SK-N-SH (cell line): ENCODE data around the gene STAT5B. TPM values are rescaled to one million over a fixed set of nuclear protein-coding genes. Genes with fewer than 3 reads are reported as not detected.

Experiments used
- CTCF ChIA-PET: fragments of 300-600, 350-600 bp; formaldehyde crosslinking; extraction: SDS; loops from one replicate; lab custom pipeline; 2021; lab: Yijun Ruan, JAX
- POLR2A ChIA-PET: fragments of 350-600 bp; sonication (Branson Sonifier 250); formaldehyde crosslinking; extraction: SDS; loops from one replicate; lab custom pipeline; 2020; ENCODE audit warnings: antibody characterized with exemption, inconsistent platforms; lab: Yijun Ruan, JAX
- DNase-seq: peaks from one replicate; pipeline ENCODE4 v3.0.0; 2012
- H2AFZ ChIP-seq: fragments of 200-600 bp; sonication (generic); 2 replicates; pipeline ENCODE4 v1.8.1; 2016; ENCODE audit warnings: antibody characterized with exemption, mild to moderate bottlenecking, low read depth
- H3F3A ChIP-seq: fragments of 200-600 bp; sonication (generic); replicated peaks from 2 replicates; pipeline ENCODE3; 2016; ENCODE audit warnings: antibody characterized with exemption, mild to moderate bottlenecking; ENCODE audit not compliant: insufficient read depth
- H3K27ac ChIP-seq, 2 experiments: fragments of 200-500 bp in 1 of 2; fragments of 200-600 bp in 1 of 2; sonication (Bioruptor generic) in 1 of 2; sonication (generic), shearing (Covaris generic) in 1 of 2; 2 replicates each; pipeline versions ENCODE4 v1.5.1 to v1.6.1; 2014 to 2016; ENCODE audit warnings: low read depth in 2 of 2, inconsistent platforms in 1 of 2, low read length in 1 of 2, mild to moderate bottlenecking in 1 of 2, mixed read lengths in 1 of 2
- H3K27me3 ChIP-seq: fragments of 200-600 bp; sonication (generic), shearing (Covaris generic); 2 replicates; pipeline ENCODE4 v1.6.1; 2016; ENCODE audit warnings: mixed run types; ENCODE audit not compliant: insufficient read depth
- H3K36me3 ChIP-seq, 2 experiments: fragments of 200-500 bp in 1 of 2; fragments of 200-600 bp in 1 of 2; sonication (Bioruptor generic) in 1 of 2; sonication (generic) in 1 of 2; replicated peaks in 1 of 2; 2 replicates each; pipeline versions ENCODE3 to v1.5.1; 2014 to 2016; ENCODE audit warnings: low read length in 1 of 2, mild to moderate bottlenecking in 1 of 2; ENCODE audit not compliant: insufficient read depth in 2 of 2, control insufficient read depth in 1 of 2
- H3K4me1 ChIP-seq, 2 experiments: fragments of 200-500 bp in 1 of 2; fragments of 200-600 bp in 1 of 2; sonication (Bioruptor generic) in 1 of 2; sonication (generic), shearing (Covaris generic) in 1 of 2; 2 replicates each; pipeline versions ENCODE4 v1.5.1 to v1.6.1; 2014 to 2016; ENCODE audit warnings: low read depth in 1 of 2, low read length in 1 of 2, mixed run types in 1 of 2; ENCODE audit not compliant: insufficient read depth in 2 of 2, control insufficient read depth in 1 of 2
- H3K4me2 ChIP-seq: fragments of 200-600 bp; sonication (generic), shearing (Covaris generic); 2 replicates; pipeline ENCODE4 v1.6.1; 2017; ENCODE audit warnings: mixed run types
- H3K4me3 ChIP-seq, 2 experiments: fragments of 200-500 bp in 1 of 2; fragments of 200-600 bp in 1 of 2; sonication (Bioruptor generic) in 1 of 2; sonication (generic), shearing (Covaris generic) in 1 of 2; 2 replicates each; pipeline versions ENCODE4 v1.5.1 to v1.8.1; 2014 to 2016; ENCODE audit warnings: low read depth in 2 of 2, inconsistent platforms in 1 of 2, low read length in 1 of 2, mild to moderate bottlenecking in 1 of 2, mixed read lengths in 1 of 2, moderate library complexity in 1 of 2
- H3K79me2 ChIP-seq: fragments of 200-600 bp; sonication (generic); 2 replicates; pipeline ENCODE4 v1.8.1; 2017; ENCODE audit warnings: mild to moderate bottlenecking; ENCODE audit not compliant: insufficient read depth
- H3K9ac ChIP-seq: fragments of 200-600 bp; sonication (generic); 2 replicates; pipeline ENCODE4 v1.6.1; 2017; ENCODE audit warnings: mixed run types
- H3K9me2 ChIP-seq: fragments of 200-600 bp; sonication (generic); 2 replicates; pipeline ENCODE4 v1.6.1; 2017; ENCODE audit warnings: mixed run types
- H3K9me3 ChIP-seq: fragments of 200-600 bp; sonication (generic); 2 replicates; pipeline ENCODE4 v1.6.1; 2017; ENCODE audit warnings: mixed run types, mild to moderate bottlenecking, moderate library complexity
- H4K20me1 ChIP-seq: fragments of 200-600 bp; sonication (generic); 2 replicates; pipeline ENCODE4 v1.6.1; 2017; ENCODE audit warnings: mild to moderate bottlenecking, mixed run types; ENCODE audit not compliant: insufficient read depth
- EP300 ChIP-seq, 2 experiments: IDR thresholded peaks; 2 replicates each; pipeline versions ENCODE4 v1.4.0 to v1.6.1; 2012; ENCODE audit warnings: borderline replicate concordance in 1 of 2, low read depth in 1 of 2, low read length in 1 of 2
- FOSL2 ChIP-seq: IDR thresholded peaks from 2 replicates; pipeline ENCODE4 v1.4.0; 2012; ENCODE audit warnings: low read depth, mild to moderate bottlenecking, moderate library complexity, borderline replicate concordance
- FOXJ3 ChIP-seq: sonication (generic); formaldehyde crosslinking; IDR thresholded peaks from 2 replicates; pipeline ENCODE4 v1.5.1; 2020; ENCODE audit warnings: mild to moderate bottlenecking, missing genetic modification reagents
- JUND ChIP-seq: IDR thresholded peaks from 2 replicates; pipeline ENCODE4 v1.4.0; 2012
- RFX5 ChIP-seq: IDR thresholded peaks from 2 replicates; pipeline ENCODE4 v1.6.1; 2012; ENCODE audit warnings: mild to moderate bottlenecking, improper control_type of control experiment, low read length
- SMC3 ChIP-seq: IDR thresholded peaks from 2 replicates; pipeline ENCODE4 v1.6.1; 2012; ENCODE audit warnings: low read depth, low read length, improper control_type of control experiment
- TEAD4 ChIP-seq: IDR thresholded peaks from 2 replicates; pipeline ENCODE4 v1.4.0; 2012; ENCODE audit warnings: mild to moderate bottlenecking, borderline replicate concordance; ENCODE audit not compliant: insufficient read depth
- WGBS: methylation state at CpG from one replicate; pipeline ENCODE4 v1.1.6; 2017; ENCODE audit warnings: low lambda C conversion rate; 5-methylcytosine and 5-hydroxymethylcytosine counted together
- polyA plus RNA-seq, 3 experiments: library from polyadenylated mRNA; depleted of rRNA; stranded (reverse); fragments of >200 nt; gene quantifications; 2 replicates each; pipeline ENCODE4 v1.2.3, GENCODE V29; 2012
- TF ChIP-seq, protein P1 (sequence below): fragments of 200-600 bp; sonication (generic); IDR thresholded peaks from 2 replicates; pipeline ENCODE4 v1.6.1; 2017; ENCODE audit warnings: antibody characterized with exemption, mild to moderate bottlenecking, moderate library complexity
- TF ChIP-seq, protein P2 (sequence below): IDR thresholded peaks from 2 replicates; pipeline ENCODE4 v1.4.0; 2012; ENCODE audit warnings: low read depth
- TF ChIP-seq, protein P3 (sequence below): IDR thresholded peaks from 2 replicates; pipeline ENCODE4 v1.4.0; 2012; ENCODE audit warnings: low read depth, borderline replicate concordance
- TF ChIP-seq, protein P4 (sequence below): IDR thresholded peaks from 2 replicates; pipeline ENCODE4 v1.6.1; 2012; ENCODE audit warnings: mild to moderate bottlenecking, low read depth, low read length, moderate library complexity

STAT5B gene
- polyA plus RNA-seq, 1 of the 3 experiments (the other 2 are of a cell fraction): 23.6 TPM

DNA sequence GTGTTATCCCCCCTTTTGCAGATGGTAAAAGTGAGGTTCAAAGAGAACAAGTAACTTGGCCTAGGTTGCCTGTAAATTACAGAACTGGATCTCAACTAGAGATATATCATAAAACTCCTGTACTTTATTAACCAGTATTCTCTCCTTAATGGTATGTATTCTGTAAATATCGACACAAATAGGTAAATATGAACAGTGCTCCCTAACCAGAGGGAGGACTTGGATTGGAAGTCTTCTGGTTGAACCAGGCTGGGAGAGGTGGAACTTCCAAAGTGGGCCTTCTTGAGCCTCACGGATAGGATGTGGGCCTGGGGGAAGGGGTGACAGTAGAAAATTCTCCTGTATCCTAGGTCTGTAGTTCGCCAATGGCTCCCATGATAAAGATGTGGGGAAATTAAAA is 19.8 kb upstream of the STAT5B start:
- ChIA-PET CTCF (interaction anchor here (0.9 to 1.5 kb wide), 4 partner anchors 16 to 110 kb away, joined by 3 read pairs; no protein-coding TSS in a partner anchor), POLR2A (interaction anchor here (0.6 kb wide), 1 partner anchor 89 kb away, joined by 4 read pairs; no protein-coding TSS in a partner anchor)
- no peak overlapping the region for H3K4me2 ChIP-seq
- H3K4me1 ChIP-seq: no peaks in the 10 kb centered on the region
- H3K9ac ChIP-seq: no peak overlapping the region
- no peaks in the 10 kb centered on the region for H3K9me2 ChIP-seq
- H3K27me3 ChIP-seq: no peaks in the 10 kb centered on the region
- DNase-seq: no peak
- no peaks in the 10 kb centered on the region for H3K36me3 ChIP-seq
- H3K79me2 ChIP-seq: no peaks in the 10 kb centered on the region
- no peak overlapping the region for H3K27ac ChIP-seq
- no peaks in the 10 kb centered on the region for H3K9me3 ChIP-seq
- no peak for TF ChIP-seq EP300 (IDR thresholded peaks at IDR 0.05; ENCODE audit: borderline replicate concordance in 1 of 2, low read depth in 1 of 2, low read length in 1 of 2)
- TF ChIP-seq, protein P1, sequence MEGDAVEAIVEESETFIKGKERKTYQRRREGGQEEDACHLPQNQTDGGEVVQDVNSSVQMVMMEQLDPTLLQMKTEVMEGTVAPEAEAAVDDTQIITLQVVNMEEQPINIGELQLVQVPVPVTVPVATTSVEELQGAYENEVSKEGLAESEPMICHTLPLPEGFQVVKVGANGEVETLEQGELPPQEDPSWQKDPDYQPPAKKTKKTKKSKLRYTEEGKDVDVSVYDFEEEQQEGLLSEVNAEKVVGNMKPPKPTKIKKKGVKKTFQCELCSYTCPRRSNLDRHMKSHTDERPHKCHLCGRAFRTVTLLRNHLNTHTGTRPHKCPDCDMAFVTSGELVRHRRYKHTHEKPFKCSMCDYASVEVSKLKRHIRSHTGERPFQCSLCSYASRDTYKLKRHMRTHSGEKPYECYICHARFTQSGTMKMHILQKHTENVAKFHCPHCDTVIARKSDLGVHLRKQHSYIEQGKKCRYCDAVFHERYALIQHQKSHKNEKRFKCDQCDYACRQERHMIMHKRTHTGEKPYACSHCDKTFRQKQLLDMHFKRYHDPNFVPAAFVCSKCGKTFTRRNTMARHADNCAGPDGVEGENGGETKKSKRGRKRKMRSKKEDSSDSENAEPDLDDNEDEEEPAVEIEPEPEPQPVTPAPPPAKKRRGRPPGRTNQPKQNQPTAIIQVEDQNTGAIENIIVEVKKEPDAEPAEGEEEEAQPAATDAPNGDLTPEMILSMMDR: no peak
- TF ChIP-seq, protein P2, sequence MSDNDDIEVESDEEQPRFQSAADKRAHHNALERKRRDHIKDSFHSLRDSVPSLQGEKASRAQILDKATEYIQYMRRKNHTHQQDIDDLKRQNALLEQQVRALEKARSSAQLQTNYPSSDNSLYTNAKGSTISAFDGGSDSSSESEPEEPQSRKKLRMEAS: no peak
- TF ChIP-seq JUND: no peak
- TF ChIP-seq, protein P3, sequence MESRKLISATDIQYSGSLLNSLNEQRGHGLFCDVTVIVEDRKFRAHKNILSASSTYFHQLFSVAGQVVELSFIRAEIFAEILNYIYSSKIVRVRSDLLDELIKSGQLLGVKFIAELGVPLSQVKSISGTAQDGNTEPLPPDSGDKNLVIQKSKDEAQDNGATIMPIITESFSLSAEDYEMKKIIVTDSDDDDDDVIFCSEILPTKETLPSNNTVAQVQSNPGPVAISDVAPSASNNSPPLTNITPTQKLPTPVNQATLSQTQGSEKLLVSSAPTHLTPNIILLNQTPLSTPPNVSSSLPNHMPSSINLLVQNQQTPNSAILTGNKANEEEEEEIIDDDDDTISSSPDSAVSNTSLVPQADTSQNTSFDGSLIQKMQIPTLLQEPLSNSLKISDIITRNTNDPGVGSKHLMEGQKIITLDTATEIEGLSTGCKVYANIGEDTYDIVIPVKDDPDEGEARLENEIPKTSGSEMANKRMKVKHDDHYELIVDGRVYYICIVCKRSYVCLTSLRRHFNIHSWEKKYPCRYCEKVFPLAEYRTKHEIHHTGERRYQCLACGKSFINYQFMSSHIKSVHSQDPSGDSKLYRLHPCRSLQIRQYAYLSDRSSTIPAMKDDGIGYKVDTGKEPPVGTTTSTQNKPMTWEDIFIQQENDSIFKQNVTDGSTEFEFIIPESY: no peak
- TF ChIP-seq RFX5: no peak
- TF ChIP-seq TEAD4: no peak
- no peak for TF ChIP-seq SMC3
- TF ChIP-seq FOSL2: no peak
- TF ChIP-seq FOXJ3 (CRISPR knock-in tag): no peak
- TF ChIP-seq, protein P4, sequence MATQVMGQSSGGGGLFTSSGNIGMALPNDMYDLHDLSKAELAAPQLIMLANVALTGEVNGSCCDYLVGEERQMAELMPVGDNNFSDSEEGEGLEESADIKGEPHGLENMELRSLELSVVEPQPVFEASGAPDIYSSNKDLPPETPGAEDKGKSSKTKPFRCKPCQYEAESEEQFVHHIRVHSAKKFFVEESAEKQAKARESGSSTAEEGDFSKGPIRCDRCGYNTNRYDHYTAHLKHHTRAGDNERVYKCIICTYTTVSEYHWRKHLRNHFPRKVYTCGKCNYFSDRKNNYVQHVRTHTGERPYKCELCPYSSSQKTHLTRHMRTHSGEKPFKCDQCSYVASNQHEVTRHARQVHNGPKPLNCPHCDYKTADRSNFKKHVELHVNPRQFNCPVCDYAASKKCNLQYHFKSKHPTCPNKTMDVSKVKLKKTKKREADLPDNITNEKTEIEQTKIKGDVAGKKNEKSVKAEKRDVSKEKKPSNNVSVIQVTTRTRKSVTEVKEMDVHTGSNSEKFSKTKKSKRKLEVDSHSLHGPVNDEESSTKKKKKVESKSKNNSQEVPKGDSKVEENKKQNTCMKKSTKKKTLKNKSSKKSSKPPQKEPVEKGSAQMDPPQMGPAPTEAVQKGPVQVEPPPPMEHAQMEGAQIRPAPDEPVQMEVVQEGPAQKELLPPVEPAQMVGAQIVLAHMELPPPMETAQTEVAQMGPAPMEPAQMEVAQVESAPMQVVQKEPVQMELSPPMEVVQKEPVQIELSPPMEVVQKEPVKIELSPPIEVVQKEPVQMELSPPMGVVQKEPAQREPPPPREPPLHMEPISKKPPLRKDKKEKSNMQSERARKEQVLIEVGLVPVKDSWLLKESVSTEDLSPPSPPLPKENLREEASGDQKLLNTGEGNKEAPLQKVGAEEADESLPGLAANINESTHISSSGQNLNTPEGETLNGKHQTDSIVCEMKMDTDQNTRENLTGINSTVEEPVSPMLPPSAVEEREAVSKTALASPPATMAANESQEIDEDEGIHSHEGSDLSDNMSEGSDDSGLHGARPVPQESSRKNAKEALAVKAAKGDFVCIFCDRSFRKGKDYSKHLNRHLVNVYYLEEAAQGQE: no peak
- no peak overlapping the region for H2AFZ ChIP-seq
- 96% methylated on average over 3 of the region's 3 CpGs for WGBS
- H3F3A ChIP-seq: peaks cover 2% of the 10 kb centered on the region
- H3K4me3 ChIP-seq: no peak overlapping the region
- H4K20me1 ChIP-seq: no peaks in the 10 kb centered on the region
